Measurements from ENCODE around the gene STXBP5L.
"Not testable (repeated sequence)": the region's sequence is repeated elsewhere in the genome, so short reads cannot be mapped to it uniquely, and the experiment has no call there.

STXBP5L gene

DNA sequence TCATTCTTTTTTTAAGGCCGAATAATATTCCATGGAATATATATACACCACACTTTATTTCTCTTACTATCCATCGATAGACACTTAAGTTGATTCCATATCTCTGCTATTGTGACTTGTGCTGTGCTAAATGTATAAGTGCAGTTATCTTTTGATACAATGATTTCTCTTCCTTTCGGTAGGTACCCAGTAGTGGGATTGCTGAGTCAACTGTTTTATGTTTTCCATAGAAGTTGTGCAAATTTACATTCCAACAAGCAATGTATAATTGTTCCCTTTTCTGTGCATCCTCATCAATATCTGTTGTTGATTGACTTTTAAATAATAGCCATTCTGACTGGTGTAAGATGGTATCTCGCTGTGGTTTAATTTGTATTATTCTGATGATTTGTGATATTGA, 81.0 kb downstream of the STXBP5L start:
- H3K4me3 ChIP-seq (ENCODE audit: low read depth, low read length) = no peak overlapping the region
- no peak for DNase-seq (ENCODE audit: low read depth)
- TF ChIP-seq, protein P1, sequence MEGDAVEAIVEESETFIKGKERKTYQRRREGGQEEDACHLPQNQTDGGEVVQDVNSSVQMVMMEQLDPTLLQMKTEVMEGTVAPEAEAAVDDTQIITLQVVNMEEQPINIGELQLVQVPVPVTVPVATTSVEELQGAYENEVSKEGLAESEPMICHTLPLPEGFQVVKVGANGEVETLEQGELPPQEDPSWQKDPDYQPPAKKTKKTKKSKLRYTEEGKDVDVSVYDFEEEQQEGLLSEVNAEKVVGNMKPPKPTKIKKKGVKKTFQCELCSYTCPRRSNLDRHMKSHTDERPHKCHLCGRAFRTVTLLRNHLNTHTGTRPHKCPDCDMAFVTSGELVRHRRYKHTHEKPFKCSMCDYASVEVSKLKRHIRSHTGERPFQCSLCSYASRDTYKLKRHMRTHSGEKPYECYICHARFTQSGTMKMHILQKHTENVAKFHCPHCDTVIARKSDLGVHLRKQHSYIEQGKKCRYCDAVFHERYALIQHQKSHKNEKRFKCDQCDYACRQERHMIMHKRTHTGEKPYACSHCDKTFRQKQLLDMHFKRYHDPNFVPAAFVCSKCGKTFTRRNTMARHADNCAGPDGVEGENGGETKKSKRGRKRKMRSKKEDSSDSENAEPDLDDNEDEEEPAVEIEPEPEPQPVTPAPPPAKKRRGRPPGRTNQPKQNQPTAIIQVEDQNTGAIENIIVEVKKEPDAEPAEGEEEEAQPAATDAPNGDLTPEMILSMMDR (IDR thresholded peaks at IDR 0.05; ENCODE audit: control insufficient read depth, extremely low read depth, insufficient read depth) = no peak

DNA sequence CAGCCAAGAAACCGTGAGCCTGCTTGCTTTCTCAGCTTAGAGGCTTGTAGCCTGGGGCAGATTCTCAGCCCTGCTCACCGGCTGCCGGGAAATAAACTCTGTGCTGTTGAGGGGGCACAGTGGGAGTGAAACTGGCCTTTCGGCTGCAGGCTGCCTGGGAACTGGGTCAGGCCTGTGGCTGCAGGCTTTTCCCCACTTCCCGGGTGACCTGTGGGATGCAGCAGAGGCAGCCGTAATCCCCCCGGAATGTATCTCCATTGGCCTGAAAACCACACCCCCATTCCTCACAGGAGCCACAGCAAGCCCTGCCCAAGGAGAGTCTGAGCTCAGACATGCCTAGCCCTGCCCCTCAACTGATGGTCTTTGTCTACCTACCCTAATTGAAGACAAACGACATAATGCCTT, 110.9 kb downstream of the STXBP5L start:
- no peak overlapping the region for H3K4me3 ChIP-seq (ENCODE audit: low read depth, low read length)
- TF ChIP-seq, protein P1 (IDR thresholded peaks at IDR 0.05; ENCODE audit: control insufficient read depth, extremely low read depth, insufficient read depth) = no peak
- DNase-seq (ENCODE audit: low read depth) = no peak

DNA sequence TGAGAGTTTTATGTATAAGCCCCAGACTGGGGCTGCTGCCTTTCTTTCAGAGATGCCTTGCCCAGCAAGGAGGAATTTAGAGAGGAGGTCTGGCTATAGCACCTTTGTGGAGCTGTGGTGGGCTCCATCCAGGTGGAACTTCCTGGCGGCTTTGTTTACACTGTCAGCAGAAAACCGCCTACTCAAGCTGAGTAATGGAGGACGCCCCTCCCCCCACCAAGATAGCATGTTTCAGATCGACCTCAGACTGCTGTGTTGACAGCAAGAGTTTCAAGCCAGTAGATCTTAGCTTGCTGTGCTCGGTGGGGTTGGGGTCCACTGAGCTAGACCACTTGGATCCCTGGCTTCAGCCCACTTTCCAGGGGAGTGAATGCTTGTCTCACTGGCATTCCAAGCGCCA, 155.6 kb downstream of the STXBP5L start:
- TF ChIP-seq, protein P1 (IDR thresholded peaks at IDR 0.05; ENCODE audit: control insufficient read depth, extremely low read depth, insufficient read depth) = no peak
- H3K4me3 ChIP-seq (ENCODE audit: low read depth, low read length) = no peak overlapping the region
- no peak for DNase-seq (ENCODE audit: low read depth)

DNA sequence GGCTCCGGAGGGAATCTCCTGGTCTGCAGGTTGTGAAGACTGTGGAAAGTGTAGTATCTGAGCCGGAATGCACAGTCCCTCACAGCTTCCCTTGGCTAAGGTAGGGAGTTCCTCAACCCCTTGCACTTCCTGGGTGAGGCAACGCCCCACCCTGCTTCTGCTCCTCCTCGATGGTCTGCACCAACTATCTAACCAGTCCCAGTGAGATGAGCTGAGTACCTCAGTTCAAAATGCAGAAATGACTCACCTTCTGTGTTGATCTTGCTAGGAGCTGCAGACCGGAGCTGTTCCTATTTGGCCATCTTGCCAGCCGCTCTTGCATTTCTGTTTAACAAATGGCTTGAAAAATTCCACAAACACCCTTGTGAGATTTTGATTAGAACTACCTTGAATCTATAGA, 156.1 kb downstream of the STXBP5L start:
- TF ChIP-seq, protein P1 (IDR thresholded peaks at IDR 0.05; ENCODE audit: control insufficient read depth, extremely low read depth, insufficient read depth) = no peak

DNA sequence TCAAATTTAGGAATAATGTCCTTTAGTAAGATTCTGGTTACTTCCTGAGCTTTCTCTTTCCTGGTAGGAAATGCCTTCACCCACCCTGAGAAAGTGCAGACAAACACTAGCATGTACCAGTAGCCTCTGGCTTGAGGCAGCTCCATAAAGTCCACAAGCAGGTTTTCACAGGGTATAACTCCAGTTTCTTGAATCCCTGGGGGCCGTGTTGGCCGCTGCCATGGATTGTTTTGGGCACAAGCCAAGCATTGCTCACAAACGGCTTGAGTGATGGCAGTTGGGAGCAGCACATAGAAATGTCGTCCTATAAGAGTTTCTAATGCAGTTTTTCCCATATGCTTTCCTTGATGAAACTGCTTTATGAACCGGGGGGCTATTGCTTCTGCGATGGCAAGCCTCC, 164.1 kb downstream of the STXBP5L start:
- DNase-seq (ENCODE audit: low read depth) = peak; percentile 21
- H3K4me3 ChIP-seq (ENCODE audit: low read depth, low read length) = no peak overlapping the region
- TF ChIP-seq, protein P1 (IDR thresholded peaks at IDR 0.05; ENCODE audit: control insufficient read depth, extremely low read depth, insufficient read depth) = no peak

More for the DNA sequence above, 156.1 kb downstream of the STXBP5L start:
- DNase-seq (ENCODE audit: low read depth) = no peak
- no peak overlapping the region for H3K4me3 ChIP-seq (ENCODE audit: low read depth, low read length)

DNA sequence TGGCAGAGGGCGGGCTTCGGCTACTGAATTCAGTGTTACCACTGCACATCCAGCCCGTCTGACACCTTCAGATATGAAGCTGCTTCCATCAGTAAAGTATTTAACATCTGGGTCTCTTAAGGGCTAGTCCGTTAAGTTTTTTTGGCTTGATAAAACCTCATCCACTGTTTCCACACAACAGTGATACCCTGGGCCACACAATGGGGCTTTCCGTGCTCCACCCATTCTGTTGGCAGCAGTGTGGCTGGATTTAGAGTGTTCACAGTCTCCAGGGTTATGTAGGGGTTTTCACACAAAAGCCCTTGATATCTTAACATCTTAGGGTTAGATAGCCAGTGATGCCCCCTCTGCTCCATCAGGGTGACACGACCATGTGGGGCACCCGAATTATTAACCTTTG, 165.0 kb downstream of the STXBP5L start:
- no peak overlapping the region for H3K4me3 ChIP-seq (ENCODE audit: low read depth, low read length)
- DNase-seq (ENCODE audit: low read depth) = no peak
- TF ChIP-seq, protein P1 (IDR thresholded peaks at IDR 0.05; ENCODE audit: control insufficient read depth, extremely low read depth, insufficient read depth) = no peak

DNA sequence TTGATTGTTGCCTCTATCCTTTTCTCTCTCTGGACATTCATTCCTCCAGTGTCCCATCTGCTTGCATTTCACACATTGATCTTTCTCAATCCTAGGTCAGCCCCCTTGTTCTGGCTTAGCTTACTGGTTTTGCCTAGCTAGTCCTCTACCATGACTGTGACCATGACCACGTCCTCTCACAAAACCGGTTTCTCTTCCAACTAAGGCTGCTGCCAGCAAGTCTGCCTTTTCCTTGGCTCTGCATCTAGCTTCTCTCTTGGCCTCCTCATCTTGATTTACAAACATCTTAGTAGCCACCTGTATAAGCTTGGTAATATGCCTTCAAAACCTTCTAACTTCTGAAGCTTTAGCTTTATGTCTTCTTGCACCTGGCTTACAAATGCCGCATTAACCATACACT, 167.2 kb downstream of the STXBP5L start:
- peak; percentile 78 for DNase-seq (ENCODE audit: low read depth)
- TF ChIP-seq, protein P1 (IDR thresholded peaks at IDR 0.05; ENCODE audit: control insufficient read depth, extremely low read depth, insufficient read depth) = no peak
- H3K4me3 ChIP-seq (ENCODE audit: low read depth, low read length) = no peak overlapping the region

DNA sequence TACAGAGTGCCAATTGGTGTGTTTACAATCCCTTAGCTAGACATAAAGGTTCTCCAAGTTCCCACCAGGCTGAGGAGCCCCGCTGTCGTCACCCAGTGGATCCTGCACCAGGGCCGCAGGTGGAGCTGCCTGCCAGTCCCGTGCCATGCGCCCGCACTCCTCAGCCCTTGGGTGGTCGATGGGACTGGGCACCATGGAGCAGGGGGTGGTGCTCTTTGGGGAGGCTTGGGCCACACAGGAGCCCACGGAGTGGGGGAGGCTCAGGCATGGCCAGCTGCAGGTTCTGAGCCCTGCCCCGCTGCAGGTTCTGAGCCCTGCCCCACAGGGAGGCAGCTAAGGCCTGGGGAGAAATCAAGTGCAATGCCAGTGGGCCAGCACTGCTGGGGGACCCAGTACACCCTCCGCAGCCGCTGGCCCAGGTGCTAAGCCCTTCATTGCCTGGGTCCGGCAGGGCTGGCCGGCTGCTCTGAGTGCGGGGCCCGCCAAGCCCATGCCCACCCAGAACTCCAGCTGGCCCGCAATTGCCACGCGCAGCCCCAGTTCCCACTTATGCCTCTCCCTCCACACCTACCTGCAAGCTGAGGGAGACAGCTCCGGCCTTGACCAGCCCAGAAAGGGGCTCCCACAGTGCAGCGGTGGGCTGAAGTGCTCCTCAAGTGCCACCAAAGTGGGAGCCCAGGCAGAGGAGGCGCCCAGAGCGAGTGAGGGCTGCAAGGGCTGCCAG, 170.5 kb downstream of the STXBP5L start:
- not testable (repeated sequence) for DNase-seq (ENCODE audit: low read depth); H3K4me3 ChIP-seq (ENCODE audit: low read depth, low read length)
